ENCODE results near the gene RAPGEF5. TPM values are rescaled to one million over a fixed set of nuclear protein-coding genes. Genes with fewer than 3 reads are reported as not detected.

The RAPGEF5 gene
- total RNA-seq, 5 donors from 2014 or later (not counting 1 experiment from before 2014, with no cell fraction given) = 0.12 to 2.4 (median 0.61) TPM

- Histone ChIP-seq H3K4me3 (ENCODE audit: control insufficient read depth in 1 of 2, extremely low read depth in 1 of 2, low read length in 1 of 2) (no peak overlapping the region), H3K36me3 (ENCODE audit: control insufficient read depth in 2 of 2, extremely low read depth in 1 of 2, insufficient read depth in 1 of 2, low read length in 1 of 2) (no peaks in the 10 kb centered on the region), H3K27me3 (replicated peaks in 1 of 2; ENCODE audit: control insufficient read depth in 2 of 2, extremely low read depth in 1 of 2, insufficient read depth in 2 of 2, low read length in 1 of 2) (no peaks in the 10 kb centered on the region), H3K27ac (ENCODE audit: low read length) (no peak overlapping the region), H3K4me1 (ENCODE audit: control insufficient read depth in 1 of 2, extremely low read depth in 1 of 2, insufficient read depth in 2 of 2, low read length in 2 of 2) (no peaks in the 10 kb centered on the region), H3K9me3 (no peaks in the 10 kb centered on the region)
- Mint-ChIP-seq H3K27ac (no peak overlapping the region), H3K27me3 (peaks cover 18 to 28% of the 10 kb centered on the region in 2 donors), H3K9me3 (no peaks in the 10 kb centered on the region), H3K36me3 (no peaks in the 10 kb centered on the region), H3K4me1 (no peaks in the 10 kb centered on the region), H3K4me3 (no peak overlapping the region)
- CTCF ChIA-PET = interaction anchor here in 1 of 2 donors (0.8 kb wide), 1 partner anchor 10 kb away, joined by 3 read pairs; no protein-coding TSS in a partner anchor
- ATAC-seq (replicated peaks in 1 of 4) (no peak), DNase-seq (no peak)
- POLR2A ChIA-PET = no interaction called here
- 20% methylated on average over 1 of the region's 1 CpG for WGBS (ENCODE audit: insufficient coverage)
Measured at GRCh38 chr7:22216309-22216708, 140.6 kb downstream of the RAPGEF5 start.

- no peak overlapping the region for H3K27ac Mint-ChIP-seq
- H3K4me3 Mint-ChIP-seq = no peak overlapping the region
- Histone ChIP-seq H3K27me3 (replicated peaks in 1 of 2; ENCODE audit: control insufficient read depth in 2 of 2, extremely low read depth in 1 of 2, insufficient read depth in 2 of 2, low read length in 1 of 2) (no peaks in the 10 kb centered on the region), H3K27ac (ENCODE audit: low read length) (no peak overlapping the region), H3K4me1 (ENCODE audit: control insufficient read depth in 1 of 2, extremely low read depth in 1 of 2, insufficient read depth in 2 of 2, low read length in 2 of 2) (no peaks in the 10 kb centered on the region), H3K9me3 (no peaks in the 10 kb centered on the region), H3K4me3 (ENCODE audit: control insufficient read depth in 1 of 2, extremely low read depth in 1 of 2, low read length in 1 of 2) (no peak overlapping the region), H3K36me3 (ENCODE audit: control insufficient read depth in 2 of 2, extremely low read depth in 1 of 2, insufficient read depth in 1 of 2, low read length in 1 of 2) (no peaks in the 10 kb centered on the region)
- H3K4me1 Mint-ChIP-seq = no peaks in the 10 kb centered on the region
- ChIA-PET POLR2A (interaction anchor here in 1 of 2 donors (0.6 kb wide), 1 partner anchor 1651 kb away, joined by 3 read pairs; no protein-coding TSS in a partner anchor), CTCF (no interaction called here)
- no CpG with 5 or more reads among the region's 3 CpGs for WGBS (ENCODE audit: insufficient coverage)
- no peaks in the 10 kb centered on the region for H3K9me3 Mint-ChIP-seq
- ATAC-seq (replicated peaks in 1 of 4) (no peak), DNase-seq (no peak)
- peaks cover 18 to 28% of the 10 kb centered on the region in 2 donors for H3K27me3 Mint-ChIP-seq
- no peaks in the 10 kb centered on the region for H3K36me3 Mint-ChIP-seq
Measured at GRCh38 chr7:22214000-22214399, 143.0 kb downstream of the RAPGEF5 start.

GRCh38 chr7:22213081-22213480 lies 143.9 kb downstream of the RAPGEF5 start:
- no peaks in the 10 kb centered on the region for H3K4me1 Mint-ChIP-seq
- H3K9me3 Mint-ChIP-seq = no peaks in the 10 kb centered on the region
- ChIA-PET CTCF (no interaction called here), POLR2A (no interaction called here)
- WGBS (ENCODE audit: insufficient coverage) = no CpG with 5 or more reads among the region's 2 CpGs
- DNase-seq (no peak), ATAC-seq (replicated peaks in 1 of 4) (no peak)
- H3K36me3 Mint-ChIP-seq = no peaks in the 10 kb centered on the region
- Histone ChIP-seq H3K4me3 (ENCODE audit: control insufficient read depth in 1 of 2, extremely low read depth in 1 of 2, low read length in 1 of 2) (no peak overlapping the region), H3K4me1 (ENCODE audit: control insufficient read depth in 1 of 2, extremely low read depth in 1 of 2, insufficient read depth in 2 of 2, low read length in 2 of 2) (no peaks in the 10 kb centered on the region), H3K9me3 (no peaks in the 10 kb centered on the region), H3K27me3 (replicated peaks in 1 of 2; ENCODE audit: control insufficient read depth in 2 of 2, extremely low read depth in 1 of 2, insufficient read depth in 2 of 2, low read length in 1 of 2) (no peaks in the 10 kb centered on the region), H3K36me3 (ENCODE audit: control insufficient read depth in 2 of 2, extremely low read depth in 1 of 2, insufficient read depth in 1 of 2, low read length in 1 of 2) (no peaks in the 10 kb centered on the region), H3K27ac (ENCODE audit: low read length) (no peak overlapping the region)
- H3K27me3 Mint-ChIP-seq = peaks cover 18 to 28% of the 10 kb centered on the region in 2 donors
- no peak overlapping the region for H3K4me3 Mint-ChIP-seq
- H3K27ac Mint-ChIP-seq = no peak overlapping the region

GRCh38 chr7:22210967-22211366 lies 146.0 kb downstream of the RAPGEF5 start:
- no peaks in the 10 kb centered on the region for H3K4me1 ChIP-seq (ENCODE audit: control insufficient read depth in 1 of 2, extremely low read depth in 1 of 2, insufficient read depth in 2 of 2, low read length in 2 of 2)
- no peak overlapping the region for H3K27ac ChIP-seq (ENCODE audit: low read length)
- no peaks in the 10 kb centered on the region for H3K36me3 ChIP-seq (ENCODE audit: control insufficient read depth in 2 of 2, extremely low read depth in 1 of 2, insufficient read depth in 1 of 2, low read length in 1 of 2)
- Mint-ChIP-seq H3K36me3 (no peaks in the 10 kb centered on the region), H3K4me1 (no peaks in the 10 kb centered on the region), H3K9me3 (no peaks in the 10 kb centered on the region), H3K27me3 (peaks cover 14 to 17% of the 10 kb centered on the region in 2 donors), H3K4me3 (no peak overlapping the region), H3K27ac (no peak overlapping the region)
- H3K27me3 ChIP-seq (replicated peaks in 1 of 2; ENCODE audit: control insufficient read depth in 2 of 2, extremely low read depth in 1 of 2, insufficient read depth in 2 of 2, low read length in 1 of 2) = no peaks in the 10 kb centered on the region
- no CpG with 5 or more reads among the region's 2 CpGs for WGBS (ENCODE audit: insufficient coverage)
- no peak overlapping the region for H3K4me3 ChIP-seq (ENCODE audit: control insufficient read depth in 1 of 2, extremely low read depth in 1 of 2, low read length in 1 of 2)
- no peaks in the 10 kb centered on the region for H3K9me3 ChIP-seq
- DNase-seq (no peak), ATAC-seq (replicated peaks in 1 of 4) (no peak)
- ChIA-PET POLR2A (no interaction called here), CTCF (no interaction called here)

GRCh38 chr7:22210355-22210754 lies 146.6 kb downstream of the RAPGEF5 start:
- ChIA-PET CTCF (no interaction called here), POLR2A (interaction anchor here in 1 of 2 donors (0.6 kb wide), 1 partner anchor 1206 kb away, joined by 7 read pairs; no protein-coding TSS in a partner anchor)
- 40% methylated on average over 1 of the region's 3 CpGs for WGBS (ENCODE audit: insufficient coverage)
- no peak overlapping the region for H3K4me3 ChIP-seq (ENCODE audit: control insufficient read depth in 1 of 2, extremely low read depth in 1 of 2, low read length in 1 of 2)
- H3K4me1 ChIP-seq (ENCODE audit: control insufficient read depth in 1 of 2, extremely low read depth in 1 of 2, insufficient read depth in 2 of 2, low read length in 2 of 2) = no peaks in the 10 kb centered on the region
- no peaks in the 10 kb centered on the region for H3K9me3 ChIP-seq
- no peaks in the 10 kb centered on the region for H3K27me3 ChIP-seq (replicated peaks in 1 of 2; ENCODE audit: control insufficient read depth in 2 of 2, extremely low read depth in 1 of 2, insufficient read depth in 2 of 2, low read length in 1 of 2)
- H3K36me3 ChIP-seq (ENCODE audit: control insufficient read depth in 2 of 2, extremely low read depth in 1 of 2, insufficient read depth in 1 of 2, low read length in 1 of 2) = no peaks in the 10 kb centered on the region
- H3K27ac Mint-ChIP-seq = no peak overlapping the region
- H3K27ac ChIP-seq (ENCODE audit: low read length) = no peak overlapping the region
- no peak overlapping the region for H3K4me3 Mint-ChIP-seq
- no peaks in the 10 kb centered on the region for H3K4me1 Mint-ChIP-seq
- peaks cover 12 to 13% of the 10 kb centered on the region in 2 donors for H3K27me3 Mint-ChIP-seq
- H3K9me3 Mint-ChIP-seq = no peaks in the 10 kb centered on the region
- no peaks in the 10 kb centered on the region for H3K36me3 Mint-ChIP-seq
- DNase-seq (no peak), ATAC-seq (replicated peaks in 1 of 4) (no peak)

GRCh38 chr7:22208799-22209198 lies 148.2 kb downstream of the RAPGEF5 start:
- Histone ChIP-seq H3K27ac (ENCODE audit: low read length) (no peak overlapping the region), H3K36me3 (ENCODE audit: control insufficient read depth in 2 of 2, extremely low read depth in 1 of 2, insufficient read depth in 1 of 2, low read length in 1 of 2) (no peaks in the 10 kb centered on the region), H3K27me3 (replicated peaks in 1 of 2; ENCODE audit: control insufficient read depth in 2 of 2, extremely low read depth in 1 of 2, insufficient read depth in 2 of 2, low read length in 1 of 2) (no peaks in the 10 kb centered on the region), H3K4me1 (ENCODE audit: control insufficient read depth in 1 of 2, extremely low read depth in 1 of 2, insufficient read depth in 2 of 2, low read length in 2 of 2) (no peaks in the 10 kb centered on the region), H3K9me3 (no peaks in the 10 kb centered on the region), H3K4me3 (ENCODE audit: control insufficient read depth in 1 of 2, extremely low read depth in 1 of 2, low read length in 1 of 2) (no peak overlapping the region)
- no peak overlapping the region for H3K4me3 Mint-ChIP-seq
- 89% methylated on average over 2 of the region's 2 CpGs for WGBS (ENCODE audit: insufficient coverage)
- no peak overlapping the region for H3K27ac Mint-ChIP-seq
- ATAC-seq (replicated peaks in 1 of 4) (no peak), DNase-seq (no peak)
- H3K27me3 Mint-ChIP-seq = peaks cover 1 to 5% of the 10 kb centered on the region in 2 donors
- ChIA-PET POLR2A (no interaction called here), CTCF (no interaction called here)
- H3K4me1 Mint-ChIP-seq = no peaks in the 10 kb centered on the region
- no peaks in the 10 kb centered on the region for H3K36me3 Mint-ChIP-seq
- no peaks in the 10 kb centered on the region for H3K9me3 Mint-ChIP-seq

DNA sequence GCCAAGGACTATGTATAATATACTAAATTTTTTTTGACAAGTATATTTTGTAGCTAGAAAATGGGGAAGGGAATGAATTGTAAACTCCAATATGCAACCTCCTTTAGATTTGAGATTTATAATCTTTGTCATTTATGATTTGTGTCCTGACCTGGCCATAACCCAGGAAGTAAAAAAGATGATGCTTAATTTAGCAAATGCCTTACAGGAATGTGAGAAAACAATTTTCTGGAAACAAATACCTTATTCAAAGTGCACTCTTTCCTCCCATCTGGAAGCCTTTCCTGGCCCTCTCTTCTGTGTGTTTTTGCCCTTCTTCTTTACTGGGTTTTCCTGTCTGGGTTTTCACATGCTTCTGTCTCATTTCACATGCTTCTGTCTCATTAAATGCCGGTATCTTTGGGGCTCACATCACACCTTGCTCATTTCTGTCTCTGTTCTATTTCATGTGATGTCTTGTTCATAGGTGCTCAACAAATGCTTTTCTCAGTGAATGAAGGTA lies 149.2 kb downstream of the RAPGEF5 start:
- CTCF ChIA-PET = no interaction called here
- WGBS (ENCODE audit: insufficient coverage) = no CpG with 5 or more reads among the region's 1 CpG

More for the DNA sequence above, 149.2 kb downstream of the RAPGEF5 start:
- H3K9me3 ChIP-seq = no peaks in the 10 kb centered on the region
- POLR2A ChIA-PET = no interaction called here
- Mint-ChIP-seq H3K4me3 (no peak overlapping the region), H3K4me1 (no peaks in the 10 kb centered on the region), H3K27me3 (peaks cover 1 to 5% of the 10 kb centered on the region in 2 donors), H3K9me3 (no peaks in the 10 kb centered on the region), H3K36me3 (no peaks in the 10 kb centered on the region), H3K27ac (no peak overlapping the region)
- H3K4me3 ChIP-seq (ENCODE audit: control insufficient read depth in 1 of 2, extremely low read depth in 1 of 2, low read length in 1 of 2) = no peak overlapping the region
- ATAC-seq (replicated peaks in 1 of 4) (no peak), DNase-seq (no peak)
- no peaks in the 10 kb centered on the region for H3K27me3 ChIP-seq (replicated peaks in 1 of 2; ENCODE audit: control insufficient read depth in 2 of 2, extremely low read depth in 1 of 2, insufficient read depth in 2 of 2, low read length in 1 of 2)
- no peaks in the 10 kb centered on the region for H3K4me1 ChIP-seq (ENCODE audit: control insufficient read depth in 1 of 2, extremely low read depth in 1 of 2, insufficient read depth in 2 of 2, low read length in 2 of 2)
- H3K36me3 ChIP-seq (ENCODE audit: control insufficient read depth in 2 of 2, extremely low read depth in 1 of 2, insufficient read depth in 1 of 2, low read length in 1 of 2) = no peaks in the 10 kb centered on the region
- H3K27ac ChIP-seq (ENCODE audit: low read length) = no peak overlapping the region
